Measurements from ENCODE around the gene TGFBI.

The TGFBI gene

GRCh38 chr5:136051486-136052220 is 22.9 kb downstream of the TGFBI start:
- DNase-seq, result no peak

DNA sequence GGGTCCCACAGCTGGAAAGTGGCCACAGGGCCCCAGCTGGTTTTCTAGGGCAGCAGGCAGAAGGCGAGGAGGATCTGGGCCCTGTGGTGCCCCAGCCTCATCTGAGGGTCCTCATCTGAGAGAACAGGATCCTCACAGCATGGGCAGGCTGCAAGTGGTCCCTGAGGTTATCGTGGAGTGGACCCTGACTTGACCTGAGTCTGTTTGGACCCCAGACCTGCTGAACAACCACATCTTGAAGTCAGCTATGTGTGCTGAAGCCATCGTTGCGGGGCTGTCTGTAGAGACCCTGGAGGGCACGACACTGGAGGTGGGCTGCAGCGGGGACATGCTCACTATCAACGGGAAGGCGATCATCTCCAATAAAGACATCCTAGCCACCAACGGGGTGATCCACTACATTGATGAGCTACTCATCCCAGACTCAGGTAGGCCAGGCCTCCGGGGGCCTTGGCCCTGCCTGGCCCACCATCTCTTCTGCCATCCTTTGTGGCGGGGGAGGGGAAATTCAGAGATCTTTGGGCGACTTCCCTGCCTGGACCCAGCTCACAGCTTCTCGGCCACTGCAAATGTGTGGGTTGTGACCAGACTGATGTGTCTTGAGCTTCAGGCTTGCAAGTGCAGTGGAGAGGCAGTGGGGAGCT is 24.0 kb downstream of the TGFBI start:
- no peak for DNase-seq

DNA sequence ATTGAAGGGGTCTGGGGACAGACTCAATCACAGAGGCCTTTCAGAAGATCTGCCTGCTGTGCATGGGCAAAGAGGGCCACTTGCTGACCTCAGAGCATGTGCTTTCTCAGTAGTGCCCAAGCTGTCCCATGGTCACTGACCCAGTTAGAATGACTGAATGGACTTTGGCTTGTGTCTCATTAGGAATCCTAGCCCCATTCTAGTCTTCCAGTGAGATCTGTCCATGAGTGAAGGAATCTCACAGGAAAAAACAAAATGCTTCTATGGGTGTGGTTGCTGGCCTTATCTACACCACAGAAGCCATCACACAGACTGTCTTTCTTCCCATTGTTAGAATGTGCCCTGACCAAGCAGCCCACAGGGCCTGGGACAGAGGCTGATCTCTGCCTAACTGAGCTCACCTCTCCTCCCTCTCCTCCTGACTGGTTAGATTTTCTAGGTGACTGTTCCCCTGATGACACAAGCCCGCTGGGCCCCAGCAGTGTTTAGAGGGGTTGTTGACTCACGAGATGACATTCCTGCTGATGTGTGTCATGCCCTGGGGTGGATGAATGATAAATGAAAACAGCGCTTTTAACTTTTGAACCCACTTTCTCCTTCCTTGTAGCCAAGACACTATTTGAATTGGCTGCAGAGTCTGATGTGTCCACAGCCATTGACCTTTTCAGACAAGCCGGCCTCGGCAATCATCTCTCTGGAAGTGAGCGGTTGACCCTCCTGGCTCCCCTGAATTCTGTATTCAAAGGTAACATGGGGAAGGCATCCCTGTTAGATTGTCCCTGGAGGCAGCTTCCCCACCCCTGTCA is 24.8 kb downstream of the TGFBI start:
- peak; percentile 94 for DNase-seq

- no peak for DNase-seq
These were observed 25.6 kb downstream of the TGFBI start for GRCh38 chr5:136054142-136055019.

DNA sequence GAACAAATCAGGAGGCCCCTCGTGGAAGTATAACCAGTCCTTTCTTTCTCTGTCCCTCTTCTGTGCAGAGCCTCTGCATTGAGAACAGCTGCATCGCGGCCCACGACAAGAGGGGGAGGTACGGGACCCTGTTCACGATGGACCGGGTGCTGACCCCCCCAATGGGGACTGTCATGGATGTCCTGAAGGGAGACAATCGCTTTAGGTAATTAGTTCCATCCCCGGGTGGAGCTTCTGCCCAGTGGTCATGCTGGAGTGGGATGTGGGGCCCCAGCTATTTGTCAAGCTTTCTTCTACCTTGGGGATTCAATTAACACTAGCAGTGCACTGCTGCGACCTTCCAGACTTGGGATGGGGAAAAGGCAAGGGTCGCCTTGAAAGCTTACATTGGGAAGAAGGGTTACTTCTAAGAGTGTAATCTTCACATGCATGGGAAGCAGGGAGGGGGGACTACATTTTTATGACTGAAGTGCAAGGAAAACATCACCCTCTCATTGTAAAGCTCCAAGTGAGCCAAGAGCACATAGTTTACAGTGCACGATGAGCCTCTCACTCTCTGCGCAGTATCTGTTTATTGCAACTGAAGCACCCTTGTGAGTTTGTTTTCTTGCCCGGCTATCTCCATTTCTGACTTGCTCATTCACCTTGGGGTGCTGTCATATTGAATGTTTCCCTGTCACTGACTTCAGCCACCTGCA is 27.0 kb downstream of the TGFBI start:
- no peak for DNase-seq

DNA sequence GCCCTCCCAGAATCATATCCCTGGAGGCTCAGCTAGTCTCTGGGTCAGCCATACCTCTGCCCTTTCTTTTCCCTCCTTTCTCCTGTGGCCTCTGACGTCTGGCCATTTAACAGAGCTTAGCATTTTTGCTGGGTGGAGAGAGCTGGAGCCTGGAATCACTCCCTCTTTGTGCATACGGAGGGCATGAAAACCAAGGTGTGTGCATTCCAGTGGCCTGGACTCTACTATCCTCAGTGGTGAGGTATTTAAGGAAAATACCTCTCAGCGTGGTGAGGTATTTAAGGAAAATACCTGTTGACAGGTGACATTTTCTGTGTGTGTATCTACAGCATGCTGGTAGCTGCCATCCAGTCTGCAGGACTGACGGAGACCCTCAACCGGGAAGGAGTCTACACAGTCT is 27.5 kb downstream of the TGFBI start:
- no peak for DNase-seq

DNA sequence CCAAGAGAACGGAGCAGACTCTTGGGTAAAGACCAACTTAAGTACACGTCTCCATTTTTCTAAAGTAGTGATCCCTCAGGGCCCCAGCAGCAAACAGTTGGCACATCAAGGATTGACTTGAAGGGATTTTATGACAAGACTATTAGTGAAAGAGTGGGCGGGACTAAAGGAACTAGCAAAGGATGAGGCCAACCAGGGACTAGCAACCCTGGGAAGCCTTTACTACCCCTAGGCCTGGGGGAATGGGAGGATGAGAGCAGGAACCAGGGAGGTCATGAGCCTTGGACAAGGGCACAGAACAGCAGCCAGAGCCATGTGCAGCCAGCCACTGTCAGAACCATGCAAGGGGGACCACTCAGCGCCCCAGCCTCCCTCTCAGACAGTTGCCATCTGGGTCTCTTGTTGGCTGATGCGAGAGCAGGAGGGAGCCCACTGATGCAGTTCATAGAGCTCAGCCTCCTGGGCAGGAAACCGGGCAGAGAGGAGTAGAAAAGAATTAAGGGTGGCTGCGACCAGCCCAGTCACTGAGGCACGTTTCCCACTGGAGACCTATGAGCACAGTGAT is 28.1 kb downstream of the TGFBI start:
- no peak for DNase-seq

DNA sequence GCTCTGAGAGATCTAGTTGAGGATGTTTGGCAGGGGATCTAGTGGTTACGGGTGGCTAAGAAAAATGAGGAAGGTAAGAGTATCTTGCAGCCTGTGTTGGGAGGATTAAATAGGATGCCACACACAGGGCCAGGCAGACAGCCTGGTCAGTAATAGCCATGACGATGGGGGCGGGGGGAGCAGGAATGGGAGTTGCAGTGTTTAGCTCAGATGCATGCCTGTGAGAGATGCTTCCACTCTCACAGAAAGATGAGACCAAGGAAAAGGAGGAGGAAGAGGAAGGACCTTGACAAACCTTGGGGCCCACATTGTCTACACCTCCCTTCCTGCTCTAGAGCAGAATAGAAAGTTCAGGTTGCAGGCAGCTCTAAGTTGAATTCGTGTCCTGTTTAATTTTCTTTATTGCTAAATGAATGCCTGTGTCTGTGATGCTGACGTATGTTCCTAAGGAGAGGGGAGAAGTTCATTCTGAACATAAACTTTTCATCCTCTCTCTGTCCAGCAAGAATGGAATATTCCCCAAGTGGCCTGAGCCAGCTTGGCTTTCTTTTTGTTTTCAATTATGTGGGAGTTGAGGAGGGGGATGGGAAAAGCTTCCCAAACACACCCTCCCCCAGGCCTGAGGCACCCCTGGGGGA is 28.7 kb downstream of the TGFBI start:
- peak; percentile 72 for DNase-seq

DNA sequence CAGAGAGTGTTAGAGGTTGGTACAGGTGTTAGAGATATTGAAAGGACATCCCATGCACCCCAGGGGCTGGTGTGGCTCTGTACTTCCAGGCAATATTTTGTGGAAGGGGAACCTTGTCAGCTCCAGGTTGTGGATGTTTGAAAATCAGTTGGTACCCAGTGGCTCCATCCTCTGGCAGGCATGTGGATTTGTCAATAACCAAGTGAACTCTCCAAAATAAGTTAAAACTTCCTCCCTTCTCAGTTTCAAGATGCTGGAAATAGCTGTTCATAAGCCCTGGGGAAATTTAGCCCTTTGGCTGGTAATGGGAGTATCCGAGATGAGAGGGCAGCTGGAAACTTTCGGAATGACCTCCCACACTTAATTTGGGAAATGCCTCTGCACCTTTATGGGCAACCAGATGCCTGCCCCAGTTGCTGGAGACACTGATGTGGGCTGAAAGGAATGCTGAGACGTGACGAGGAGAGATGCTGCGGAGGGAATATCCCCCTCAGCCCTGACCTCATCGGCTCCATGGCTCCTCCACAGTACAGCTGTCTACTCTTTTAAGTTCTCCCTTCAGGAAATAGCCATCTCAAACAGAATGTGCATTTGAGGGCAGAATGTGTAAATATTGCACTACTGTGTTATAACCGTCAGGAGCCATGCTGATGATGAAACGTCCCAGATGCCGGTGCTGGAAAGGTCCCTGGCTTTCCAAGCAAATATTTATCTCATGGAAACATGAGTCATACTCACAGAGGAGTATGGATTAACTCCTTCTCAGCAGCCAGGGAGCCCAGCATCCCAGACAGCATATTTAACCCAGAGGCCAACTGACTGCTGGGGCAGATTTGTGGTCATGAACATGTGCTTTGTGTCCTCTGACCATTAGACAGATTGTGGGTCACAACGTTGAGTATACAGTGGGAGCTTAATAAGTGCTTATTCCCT is 29.5 kb downstream of the TGFBI start:
- DNase-seq, result peak; percentile 98

- DNase-seq, result no peak
These were observed 30.2 kb downstream of the TGFBI start for GRCh38 chr5:136058972-136059354.

GRCh38 chr5:136060963-136061362 is 32.2 kb downstream of the TGFBI start:
- DNase-seq, result peak; percentile 37

DNA sequence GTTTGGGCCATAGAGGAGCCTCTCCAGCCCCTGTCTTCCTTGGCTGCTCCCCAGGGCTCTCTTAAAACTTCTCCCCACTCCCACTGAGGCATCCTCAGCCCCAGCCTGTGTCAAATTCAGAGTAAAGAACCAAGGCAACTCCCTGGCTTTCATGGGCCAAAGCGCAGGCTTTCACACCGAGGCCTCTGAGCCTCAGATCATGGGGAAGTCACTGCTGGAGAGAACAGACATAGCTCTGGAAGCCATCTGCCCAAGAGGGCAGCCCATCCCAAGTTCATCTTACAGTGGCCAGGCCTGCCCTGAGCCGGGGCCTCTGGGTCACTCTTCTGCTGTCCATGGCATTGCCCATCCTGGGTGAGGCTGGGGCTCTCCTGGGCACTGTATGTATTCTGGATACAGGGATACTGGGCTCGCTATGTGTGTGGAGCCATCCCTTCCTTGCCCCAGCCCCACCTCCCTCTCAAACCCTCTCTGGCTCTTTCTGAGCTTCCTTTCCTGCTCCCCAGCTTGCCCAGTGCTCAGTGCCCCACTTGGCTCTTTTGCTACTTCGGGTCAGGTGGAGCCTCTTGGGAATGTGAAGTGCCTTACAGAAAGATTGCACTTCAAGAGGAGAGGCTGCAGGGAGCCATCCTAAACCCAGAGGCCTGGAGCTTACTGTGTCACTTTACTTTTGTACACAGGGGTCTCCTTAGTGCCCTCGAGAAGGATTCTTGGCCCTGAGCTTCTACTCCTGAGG is 33.0 kb downstream of the TGFBI start:
- peak; percentile 47 for DNase-seq

GRCh38 chr5:136062366-136063274 is 33.8 kb downstream of the TGFBI start:
- peak; percentile 61 for DNase-seq

- peak; percentile 41 for DNase-seq
These were observed 35.1 kb downstream of the TGFBI start for GRCh38 chr5:136063778-136064465.

- peak; percentile 56 for DNase-seq
These were observed 35.7 kb downstream of the TGFBI start for GRCh38 chr5:136064510-136064909.

DNA sequence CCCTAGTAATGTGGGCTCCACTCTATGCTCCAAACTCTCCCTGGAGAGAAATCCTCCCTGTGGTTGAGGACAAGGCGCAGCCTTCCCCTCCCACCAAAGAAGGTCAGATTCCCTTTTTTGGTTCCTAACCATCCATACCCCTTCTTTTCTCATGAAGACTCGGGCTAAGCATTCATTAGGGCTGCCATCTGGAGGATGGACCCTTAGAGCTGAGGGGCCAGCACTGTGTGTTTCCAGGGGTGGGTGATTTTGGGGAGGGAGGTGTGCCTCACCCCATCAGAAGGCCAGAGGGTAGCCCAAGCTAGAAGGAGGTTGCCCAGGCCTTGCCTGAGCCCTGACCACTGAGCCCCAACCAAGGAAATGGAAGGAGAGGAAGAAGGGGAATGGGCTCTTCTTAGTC is 36.8 kb downstream of the TGFBI start:
- peak; percentile 46 for DNase-seq

- peak; percentile 82 for DNase-seq
These were observed 38.0 kb downstream of the TGFBI start for GRCh38 chr5:136066661-136067271.
